ENCODE measurements around the gene TADA2B.

- TF ChIP-seq CTCF (IDR thresholded peaks at IDR 0.05) = no peak
- TF ChIP-seq POLR2A (IDR thresholded peaks at IDR 0.05) = no peak
- no peak for TF ChIP-seq POLR2AphosphoS5 (IDR thresholded peaks at IDR 0.05)
- no peak for TF ChIP-seq EP300 (IDR thresholded peaks at IDR 0.05)
Measured at GRCh38 chr4:7063362-7063761, 20.2 kb downstream of the TADA2B start.

Measured in suprapubic skin (tissue), 4 donors.